ENCODE measurements around the gene ARMC2.

ARMC2 gene

GRCh38 chr6:108803982-108804490 lies 44.2 kb upstream of the ARMC2 start:
- no peaks in the 10 kb centered on the region for H3K79me2 ChIP-seq (ENCODE audit: control insufficient read depth, low read length)
- H3K36me3 ChIP-seq (ENCODE audit: control insufficient read depth, low read length), result no peaks in the 10 kb centered on the region
- no peak overlapping the region for H3K27ac ChIP-seq (ENCODE audit: low read depth, low read length)
- H3K4me2 ChIP-seq (ENCODE audit: low read length), result no peak overlapping the region
- H4K20me1 ChIP-seq (ENCODE audit: control insufficient read depth, insufficient read depth, low read depth, low read length), result no peaks in the 10 kb centered on the region
- H3K4me1 ChIP-seq (ENCODE audit: control insufficient read depth, low read length), result peaks cover 8% of the 10 kb centered on the region
- no peak for TF ChIP-seq EZH2phosphoT487 (IDR thresholded peaks at IDR 0.05; ENCODE audit: borderline replicate concordance, low read length)
- TF ChIP-seq CTCF (IDR thresholded peaks at IDR 0.05; ENCODE audit: low read depth, low read length, poor library complexity, severe bottlenecking), result no peak
- no peak overlapping the region for H3K4me3 ChIP-seq (ENCODE audit: low read length)
- no peaks in the 10 kb centered on the region for H3K9me2 ChIP-seq (replicated peaks; ENCODE audit: control insufficient read depth, low read length)
- no peaks in the 10 kb centered on the region for H3K9me3 ChIP-seq (ENCODE audit: control insufficient read depth, insufficient read depth, low read length)
- no peaks in the 10 kb centered on the region for H3F3A ChIP-seq (ENCODE audit: control insufficient read depth, insufficient read depth)
- H3K27me3 ChIP-seq (ENCODE audit: control insufficient read depth, low read length), result peaks cover 17% of the 10 kb centered on the region

- Histone ChIP-seq H3K36me3 (ENCODE audit: control insufficient read depth, low read length) (no peaks in the 10 kb centered on the region), H3K27me3 (ENCODE audit: control insufficient read depth, low read length) (peaks cover 13% of the 10 kb centered on the region), H3K4me1 (ENCODE audit: control insufficient read depth, low read length) (peaks cover 8% of the 10 kb centered on the region), H3K9me2 (replicated peaks; ENCODE audit: control insufficient read depth, low read length) (no peaks in the 10 kb centered on the region), H3K4me2 (ENCODE audit: low read length) (no peak overlapping the region), H3K9me3 (ENCODE audit: control insufficient read depth, insufficient read depth, low read length) (no peaks in the 10 kb centered on the region), H4K20me1 (ENCODE audit: control insufficient read depth, insufficient read depth, low read depth, low read length) (no peaks in the 10 kb centered on the region), H3K27ac (ENCODE audit: low read depth, low read length) (no peak overlapping the region), H3F3A (ENCODE audit: control insufficient read depth, insufficient read depth) (no peaks in the 10 kb centered on the region), H3K79me2 (ENCODE audit: control insufficient read depth, low read length) (no peaks in the 10 kb centered on the region), H3K4me3 (ENCODE audit: low read length) (no peak overlapping the region)
- TF ChIP-seq EZH2phosphoT487 (IDR thresholded peaks at IDR 0.05; ENCODE audit: borderline replicate concordance, low read length) (no peak), CTCF (IDR thresholded peaks at IDR 0.05; ENCODE audit: low read depth, low read length, poor library complexity, severe bottlenecking) (no peak)
These were observed 43.3 kb upstream of the ARMC2 start for GRCh38 chr6:108804956-108805355.

GRCh38 chr6:108805611-108806167 lies 42.5 kb upstream of the ARMC2 start:
- no peak overlapping the region for H3K4me3 ChIP-seq (ENCODE audit: low read length)
- no peaks in the 10 kb centered on the region for H3K79me2 ChIP-seq (ENCODE audit: control insufficient read depth, low read length)
- H3K4me1 ChIP-seq (ENCODE audit: control insufficient read depth, low read length), result peaks cover 8% of the 10 kb centered on the region
- H3K9me3 ChIP-seq (ENCODE audit: control insufficient read depth, insufficient read depth, low read length), result no peaks in the 10 kb centered on the region
- no peaks in the 10 kb centered on the region for H3F3A ChIP-seq (ENCODE audit: control insufficient read depth, insufficient read depth)
- no peak for TF ChIP-seq CTCF (IDR thresholded peaks at IDR 0.05; ENCODE audit: low read depth, low read length, poor library complexity, severe bottlenecking)
- TF ChIP-seq EZH2phosphoT487 (IDR thresholded peaks at IDR 0.05; ENCODE audit: borderline replicate concordance, low read length), result no peak
- no peaks in the 10 kb centered on the region for H4K20me1 ChIP-seq (ENCODE audit: control insufficient read depth, insufficient read depth, low read depth, low read length)
- peaks cover 6% of the 10 kb centered on the region for H3K27me3 ChIP-seq (ENCODE audit: control insufficient read depth, low read length)
- H3K27ac ChIP-seq (ENCODE audit: low read depth, low read length), result no peak overlapping the region
- H3K36me3 ChIP-seq (ENCODE audit: control insufficient read depth, low read length), result no peaks in the 10 kb centered on the region
- no peaks in the 10 kb centered on the region for H3K9me2 ChIP-seq (replicated peaks; ENCODE audit: control insufficient read depth, low read length)
- no peak overlapping the region for H3K4me2 ChIP-seq (ENCODE audit: low read length)

Measured in DOHH2 (cell line).